Urothelium cell line (cell line): Measurements from ENCODE around the gene HDAC9.
"Not testable (repeated sequence)": the region's sequence is repeated elsewhere in the genome, so short reads cannot be mapped to it uniquely, and the experiment has no call there.

ENCODE experiments used
- DNase-seq: peaks from one replicate; pipeline ENCODE4 v3.0.0; 2011; ENCODE audit warnings: low spot score, mixed read lengths
- FAIRE-seq: peaks from 2 replicates; lab custom pipeline; 2011; peaks lifted over from hg19 to GRCh38; lab: Jason Lieb, UNC

HDAC9 gene

GRCh38 chr7:18702071-18702829 lies 206.7 kb downstream of the HDAC9 start:
- no peak for DNase-seq
- no peak for FAIRE-seq

DNA sequence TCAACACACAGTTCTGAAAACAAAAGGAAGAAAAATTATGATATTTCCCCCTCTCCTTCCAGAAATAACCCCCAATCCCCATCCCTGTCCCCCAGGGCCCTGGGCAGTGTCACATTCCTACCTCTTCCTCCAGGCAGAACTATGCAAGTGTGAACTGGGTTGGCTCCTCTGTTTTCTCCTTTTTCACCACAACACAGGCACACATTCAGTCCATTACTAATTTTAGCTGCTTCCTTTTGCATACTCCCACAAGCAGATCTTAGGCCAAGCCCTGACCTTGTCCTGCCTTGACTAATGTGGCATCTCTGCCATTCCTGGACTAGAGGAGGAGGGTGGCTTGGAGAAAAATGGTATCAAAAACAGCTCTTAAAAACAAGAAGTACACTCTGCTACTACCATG lies 208.1 kb downstream of the HDAC9 start:
- FAIRE-seq: no peak
- DNase-seq: no peak

GRCh38 chr7:18706670-18707069 lies 211.1 kb downstream of the HDAC9 start:
- DNase-seq (no peak), FAIRE-seq (no peak)

DNA sequence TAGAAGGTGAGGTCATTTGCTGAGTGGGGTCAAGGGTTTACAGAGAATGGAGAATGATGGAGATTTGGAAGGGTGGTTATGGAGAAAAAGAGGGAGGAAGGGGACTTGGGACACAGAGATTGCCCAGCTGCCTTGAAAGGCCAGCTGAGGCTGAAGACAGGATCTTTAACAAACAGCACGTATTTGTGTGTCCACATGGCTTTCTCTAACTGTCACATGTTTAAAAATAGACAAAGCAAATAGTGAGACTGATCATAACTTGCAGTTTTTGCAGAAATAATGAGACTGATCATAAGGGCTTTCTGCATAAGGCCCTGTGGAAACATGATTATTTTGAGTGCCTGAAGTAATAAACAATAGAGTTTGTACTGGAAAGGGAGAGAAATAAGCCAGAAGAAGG lies 212.7 kb downstream of the HDAC9 start:
- DNase-seq (no peak), FAIRE-seq (no peak)

- FAIRE-seq: no peak
- DNase-seq: no peak
Measured at GRCh38 chr7:18715988-18716387, 220.4 kb downstream of the HDAC9 start.

GRCh38 chr7:18721429-18721828 lies 225.9 kb downstream of the HDAC9 start:
- no peak for FAIRE-seq
- no peak for DNase-seq

- no peak for DNase-seq
- FAIRE-seq: no peak
Measured at GRCh38 chr7:18724318-18724717, 228.8 kb downstream of the HDAC9 start.

GRCh38 chr7:18727115-18727870 lies 231.7 kb downstream of the HDAC9 start:
- FAIRE-seq (no peak), DNase-seq (no peak)

DNA sequence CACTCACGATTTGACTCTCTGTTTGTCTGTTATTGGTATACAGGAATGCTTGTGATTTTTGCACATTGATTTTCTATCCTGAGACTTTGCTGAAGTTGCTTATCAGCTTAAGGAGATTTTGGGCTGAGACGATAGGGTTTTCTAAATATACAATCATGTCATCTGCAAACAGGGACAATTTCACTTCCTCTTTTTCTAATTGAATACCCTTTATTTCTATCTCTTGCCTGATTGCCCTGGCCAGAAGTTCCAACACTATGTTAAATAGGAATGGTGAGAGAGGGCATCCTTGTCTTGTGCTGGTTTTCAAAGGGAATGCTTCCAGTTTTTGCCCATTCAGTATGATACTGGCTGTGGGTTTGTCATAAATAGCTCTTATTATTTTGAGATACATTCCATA lies 240.5 kb downstream of the HDAC9 start:
- FAIRE-seq, DNase-seq: not testable (repeated sequence)

DNA sequence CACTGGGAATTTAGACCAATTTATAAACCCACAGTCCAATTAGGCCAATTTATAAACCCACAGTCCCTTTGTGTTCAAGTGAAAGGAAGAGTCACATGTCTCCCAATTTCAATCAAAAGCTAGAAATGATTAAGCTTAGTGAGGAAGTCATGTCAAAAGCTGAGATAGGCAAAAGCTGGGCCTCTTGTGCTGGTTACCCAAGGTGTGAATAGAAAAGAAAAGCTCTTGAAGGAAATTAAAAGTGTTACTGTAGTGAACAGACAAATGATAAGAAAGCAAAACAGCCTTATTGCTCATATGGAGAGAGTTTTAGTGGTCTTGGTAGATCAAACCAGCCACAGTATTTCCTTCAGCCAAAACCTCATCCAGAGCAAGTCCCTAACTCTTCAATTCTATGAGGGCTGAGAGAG lies 245.0 kb downstream of the HDAC9 start:
- FAIRE-seq (no peak), DNase-seq (no peak)

- no peak for DNase-seq
- no peak for FAIRE-seq
Measured at GRCh38 chr7:18753972-18754610, 258.5 kb downstream of the HDAC9 start.

GRCh38 chr7:18754766-18755165 lies 259.2 kb downstream of the HDAC9 start:
- DNase-seq: no peak
- FAIRE-seq: no peak

DNA sequence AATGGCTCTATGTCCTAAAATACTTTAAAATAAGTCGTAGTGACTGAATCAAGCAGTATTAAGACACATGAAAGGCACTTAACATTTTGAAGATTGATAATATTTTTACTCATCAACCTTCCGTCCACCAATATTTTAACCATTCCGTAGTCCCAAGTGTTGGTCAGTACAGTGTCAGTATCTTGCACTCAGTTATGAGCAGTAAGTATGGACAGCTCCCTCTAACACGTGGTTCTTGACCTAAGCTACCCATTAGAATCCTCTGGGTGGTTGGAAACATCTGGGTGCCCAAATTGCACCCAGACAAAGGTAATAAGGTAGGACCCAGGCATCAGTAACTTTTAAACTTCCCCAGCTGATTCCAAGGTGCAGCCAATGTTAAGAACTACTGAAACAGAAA lies 260.2 kb downstream of the HDAC9 start:
- FAIRE-seq (no peak), DNase-seq (no peak)

- no peak for DNase-seq
- FAIRE-seq: no peak
Measured at GRCh38 chr7:18756378-18757050, 261.0 kb downstream of the HDAC9 start.

GRCh38 chr7:18760046-18760445 lies 264.5 kb downstream of the HDAC9 start:
- FAIRE-seq: no peak

DNA sequence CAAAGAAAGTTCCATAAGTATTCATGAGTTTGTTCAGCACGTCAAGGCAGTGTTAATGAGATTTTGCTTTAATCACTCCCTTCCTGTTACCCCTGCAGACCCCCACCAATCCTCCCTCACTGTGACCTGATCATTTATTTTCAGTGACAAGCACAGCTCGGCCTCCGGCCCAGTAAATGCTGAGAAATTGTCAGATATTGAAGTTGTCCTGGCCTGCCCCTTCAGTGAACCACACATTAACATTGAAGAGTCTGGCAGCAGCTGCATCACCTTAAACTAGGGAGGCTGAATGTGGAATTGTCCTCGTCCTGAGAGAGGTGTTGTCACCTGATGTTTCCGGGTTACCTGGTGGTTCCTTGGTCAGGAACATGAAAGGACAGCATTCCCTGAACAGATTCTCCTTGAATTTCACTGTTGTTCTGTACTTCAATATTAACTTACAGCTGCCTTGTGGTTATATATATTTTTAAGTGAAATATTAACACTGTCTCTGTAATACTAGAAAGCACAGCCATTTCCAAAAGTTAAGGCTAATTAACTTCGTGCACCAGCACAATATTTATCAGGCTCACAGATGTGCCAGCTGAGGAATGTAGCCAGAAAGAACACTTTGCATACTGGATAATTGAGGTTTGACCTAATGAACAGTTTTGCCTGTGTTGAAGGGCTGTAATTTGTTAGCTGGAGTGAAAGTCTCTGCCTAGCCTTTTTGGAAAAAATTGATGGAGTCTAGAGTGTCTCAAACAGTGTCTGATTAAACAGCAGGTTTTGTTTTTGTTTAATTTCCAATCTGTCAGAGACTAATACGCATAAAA lies 265.3 kb downstream of the HDAC9 start:
- FAIRE-seq (no peak), DNase-seq (no peak)

More at GRCh38 chr7:18760046-18760445, 264.5 kb downstream of the HDAC9 start:
- no peak for DNase-seq

- FAIRE-seq (no peak), DNase-seq (no peak)
Measured at GRCh38 chr7:18762189-18762588, 266.6 kb downstream of the HDAC9 start.

DNA sequence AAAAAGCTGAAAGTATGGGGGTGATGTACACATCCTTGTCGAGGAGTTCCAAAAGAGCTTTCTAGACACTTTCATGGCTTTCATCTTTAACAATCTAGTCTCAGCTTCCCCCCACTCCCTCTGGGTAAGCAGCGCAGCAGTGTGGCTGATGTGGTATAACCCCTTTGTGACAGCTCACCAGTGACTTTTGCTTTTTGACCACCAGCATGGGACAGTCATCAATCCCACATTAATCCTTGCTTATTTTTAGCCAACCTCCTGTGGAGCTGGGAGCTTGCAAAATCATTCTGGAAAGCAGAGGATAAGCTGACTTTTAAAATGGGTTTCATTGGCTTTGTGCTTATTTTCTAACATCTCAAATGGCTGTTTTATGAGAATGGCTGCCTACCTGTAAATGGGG lies 272.7 kb downstream of the HDAC9 start:
- no peak for FAIRE-seq

DNA sequence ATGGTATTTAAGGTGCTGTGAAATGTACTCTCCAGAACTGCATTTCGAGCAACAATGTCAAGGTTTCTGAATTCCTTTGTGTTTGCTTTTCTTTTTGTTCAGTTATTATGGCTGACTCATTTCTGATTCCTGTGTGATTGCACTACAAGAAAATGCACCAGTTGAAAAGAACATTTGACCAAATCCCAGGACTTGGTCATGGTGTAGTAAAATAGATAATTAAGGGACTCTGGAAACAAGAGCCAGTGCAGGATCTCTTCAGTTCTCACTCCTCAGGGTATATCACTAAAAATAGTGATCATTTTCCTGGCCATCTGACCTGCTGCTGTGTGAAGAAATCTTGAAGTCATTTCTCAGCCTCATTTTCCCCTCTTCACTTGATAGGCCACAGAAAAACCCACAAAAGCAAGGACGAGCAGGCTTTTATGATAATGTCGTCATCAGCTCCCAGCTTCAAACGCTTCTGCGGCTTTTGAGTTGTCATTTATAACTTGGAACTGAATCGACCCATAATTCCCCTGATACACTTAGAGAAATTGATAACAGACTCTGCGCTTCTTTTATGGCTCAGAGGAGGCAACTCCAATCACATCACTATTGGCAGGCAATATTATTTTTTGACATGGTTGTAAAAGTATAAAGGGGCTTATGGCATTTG lies 274.7 kb downstream of the HDAC9 start:
- DNase-seq (peak; percentile 20), FAIRE-seq (no peak)

More for the DNA sequence above, 272.7 kb downstream of the HDAC9 start:
- no peak for DNase-seq

DNA sequence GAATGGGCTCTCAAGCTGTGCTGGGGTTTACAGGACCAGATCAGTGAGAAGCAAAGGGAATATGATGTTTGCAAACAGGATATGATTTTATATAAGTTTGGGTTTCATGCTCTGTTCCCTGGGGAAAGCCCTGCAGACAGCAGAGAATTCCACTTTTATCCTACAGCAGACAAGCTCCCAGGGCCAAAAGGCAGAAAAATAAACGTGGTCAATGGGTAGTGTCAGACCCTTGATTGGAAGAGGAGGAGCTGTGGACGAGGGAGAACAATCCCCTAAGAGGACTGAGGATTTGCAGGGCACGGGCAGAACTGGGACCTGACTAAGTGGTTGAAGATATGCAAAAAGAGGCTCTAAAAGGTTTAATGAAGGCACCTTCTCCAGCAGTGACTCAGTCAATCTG lies 275.3 kb downstream of the HDAC9 start:
- FAIRE-seq (no peak), DNase-seq (no peak)
